T-cell (primary cell): ENCODE results near the gene DDX53. TPM values are rescaled to one million over a fixed set of nuclear protein-coding genes. Genes with fewer than 3 reads are reported as not detected.

Source experiments
- ATAC-seq, 4 experiments: fragments of 200-7000 bp in 3 of 4; fragments of 150-1000 bp in 1 of 4; cut with Tn5 transposase; replicated peaks in 1 of 4; 1 replicate in 3 of 4; 2 replicates in 1 of 4; pipeline ENCODE4 v1.10.0; 2021; ENCODE audit warnings: moderate library complexity in 3 of 4, mild to moderate bottlenecking in 2 of 4, moderate number of reproducible peaks in 1 of 4
- CTCF ChIA-PET, 2 donors: fragments of 300-600 bp; sonication (Branson Sonifier 250); formaldehyde crosslinking; loops; one replicate each; lab custom pipeline; 2022; ENCODE audit warnings: antibody characterized with exemption in 2 of 2; lab: Charles Lee
- POLR2A ChIA-PET, 2 donors: fragments of 300-600 bp; sonication (Branson Sonifier 250); formaldehyde crosslinking; loops; one replicate each; lab custom pipeline; 2022; ENCODE audit warnings: antibody characterized with exemption in 2 of 2; lab: Charles Lee
- DNase-seq, 35 experiments: peaks; one replicate each; pipeline versions ENCODE4 v3.0.0 to v3.0.0-alpha.2; 2013 to 2023
- H3K27ac ChIP-seq: one replicate; pipeline ENCODE4 v1.5.1; 2013; ENCODE audit warnings: low read length
- H3K27me3 ChIP-seq, 2 experiments: replicated peaks in 1 of 2; 1 replicate in 1 of 2; 2 replicates in 1 of 2; pipeline versions ENCODE4 v1.6.1 to v1.7.0; 2013; ENCODE audit warnings: low read length in 1 of 2, mixed read lengths in 1 of 2; ENCODE audit not compliant: control insufficient read depth in 2 of 2, insufficient read depth in 2 of 2; ENCODE audit errors: extremely low read depth in 1 of 2
- H3K36me3 ChIP-seq, 2 donors: 1 replicate in 1 of 2; 2 replicates in 1 of 2; pipeline versions ENCODE4 v1.6.1 to v1.7.0; 2013; ENCODE audit warnings: low read length in 1 of 2; ENCODE audit not compliant: control insufficient read depth in 2 of 2, insufficient read depth in 1 of 2; ENCODE audit errors: extremely low read depth in 1 of 2
- H3K4me1 ChIP-seq, 2 experiments: 1 replicate in 1 of 2; 2 replicates in 1 of 2; pipeline versions ENCODE4 v1.6.1 to v1.7.0; 2013; ENCODE audit warnings: low read length in 2 of 2, mixed read lengths in 1 of 2; ENCODE audit not compliant: insufficient read depth in 2 of 2, control insufficient read depth in 1 of 2; ENCODE audit errors: extremely low read depth in 1 of 2
- H3K4me3 ChIP-seq, 2 donors: 1 replicate in 1 of 2; 2 replicates in 1 of 2; pipeline versions ENCODE4 v1.5.1 to v1.7.0; 2013; ENCODE audit warnings: mild to moderate bottlenecking in 2 of 2, low read length in 1 of 2, moderate library complexity in 1 of 2; ENCODE audit not compliant: control insufficient read depth in 1 of 2; ENCODE audit errors: extremely low read depth in 1 of 2
- H3K9me3 ChIP-seq: 2 replicates; pipeline ENCODE4 v1.7.0; 2013
- H3K27ac Mint-ChIP-seq, 2 donors: one replicate each; pipeline ENCODE4 v1.8.0; 2020 to 2021; ENCODE audit warnings: mild to moderate bottlenecking in 2 of 2, mixed read lengths in 2 of 2
- H3K27me3 Mint-ChIP-seq, 2 donors: one replicate each; pipeline ENCODE4 v1.8.0; 2021 to 2022; ENCODE audit warnings: mixed read lengths in 2 of 2
- H3K36me3 Mint-ChIP-seq: one replicate; pipeline ENCODE4 v1.8.0; 2021; ENCODE audit warnings: mixed read lengths
- H3K4me1 Mint-ChIP-seq, 3 donors: one replicate each; pipeline ENCODE4 v1.8.0; 2020 to 2022; ENCODE audit warnings: mixed read lengths in 3 of 3, mild to moderate bottlenecking in 1 of 3
- H3K4me3 Mint-ChIP-seq, 3 donors: one replicate each; pipeline ENCODE4 v1.8.0; 2020 to 2022; ENCODE audit warnings: mild to moderate bottlenecking in 3 of 3, mixed read lengths in 3 of 3, moderate library complexity in 3 of 3
- H3K9me3 Mint-ChIP-seq, 3 donors: one replicate each; pipeline ENCODE4 v1.8.0; 2020 to 2022; ENCODE audit warnings: mixed read lengths in 3 of 3
- WGBS: methylation state at CpG from one replicate; pipeline ENCODE4 v1.1.5; 2013; ENCODE audit warnings: missing lambda C conversion rate; ENCODE audit not compliant: insufficient coverage; 5-methylcytosine and 5-hydroxymethylcytosine counted together
- total RNA-seq, 35 experiments: library from RNA in 6 of 35; stranded (reverse) in 6 of 35; fragments of 120-200 nt in 1 of 35; gene quantifications; one replicate each; pipeline versions ENCODE4 v1.2.1 to v1.2.4 and lab custom pipeline; 2013 to 2026

DDX53 gene
- total RNA-seq, 5 donors from 2014 or later (not counting 1 experiment from before 2014, with no cell fraction given) = not detected

DNA sequence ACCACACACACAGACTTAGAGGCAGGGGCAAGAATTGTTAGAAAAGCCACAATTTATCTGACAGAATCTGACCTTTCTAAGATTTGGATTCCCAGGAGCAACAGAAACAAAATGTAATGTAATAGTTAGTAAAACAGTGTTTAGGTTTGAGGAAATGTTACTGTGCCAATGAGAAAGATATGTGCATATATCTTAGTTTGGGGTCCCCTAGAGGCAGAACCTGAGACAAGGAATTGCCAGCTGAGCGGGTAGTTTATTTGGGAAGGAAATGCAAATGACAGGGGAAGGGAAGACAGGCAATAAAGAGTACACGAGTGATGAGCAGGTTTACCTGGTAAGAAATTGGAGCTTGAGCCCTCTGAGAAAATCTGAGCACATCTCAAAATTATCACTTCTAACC lies 31.3 kb upstream of the DDX53 start:
- H3K4me1 ChIP-seq = no peaks in the 10 kb centered on the region
- H3K27ac ChIP-seq = no peak overlapping the region
- WGBS = no CpG with 5 or more reads among the region's 2 CpGs
- ChIA-PET CTCF (no interaction called here), POLR2A (no interaction called here)
- H3K9me3 Mint-ChIP-seq = peaks cover 3 to 7% (median 5%) of the 10 kb centered on the region in 3 donors
- H3K4me3 Mint-ChIP-seq = no peak overlapping the region
- peaks cover 0 to 2% of the 10 kb centered on the region in 2 experiments for H3K27me3 ChIP-seq
- no peak overlapping the region for H3K27ac Mint-ChIP-seq
- H3K9me3 ChIP-seq = no peaks in the 10 kb centered on the region
- H3K36me3 ChIP-seq = no peaks in the 10 kb centered on the region
- H3K36me3 Mint-ChIP-seq = no peaks in the 10 kb centered on the region
- H3K4me1 Mint-ChIP-seq = no peaks in the 10 kb centered on the region
- DNase-seq = no peak
- no peak for ATAC-seq
- H3K27me3 Mint-ChIP-seq = peaks cover 0 to 11% of the 10 kb centered on the region in 2 donors
- no peak overlapping the region for H3K4me3 ChIP-seq

- Histone ChIP-seq H3K27me3 (peaks cover 0 to under 1% of the 10 kb centered on the region in 2 experiments), H3K36me3 (no peaks in the 10 kb centered on the region), H3K4me1 (no peaks in the 10 kb centered on the region), H3K27ac (no peak overlapping the region), H3K4me3 (no peak overlapping the region), H3K9me3 (no peaks in the 10 kb centered on the region)
- Mint-ChIP-seq H3K4me1 (no peaks in the 10 kb centered on the region), H3K4me3 (no peak overlapping the region), H3K9me3 (peaks cover 3 to 7% (median 5%) of the 10 kb centered on the region in 3 donors), H3K27ac (no peak overlapping the region), H3K27me3 (peaks cover 0 to 17% of the 10 kb centered on the region in 2 donors), H3K36me3 (no peaks in the 10 kb centered on the region)
- ChIA-PET CTCF (no interaction called here), POLR2A (no interaction called here)
- no peak for ATAC-seq
- WGBS = 0% methylated on average over 1 of the region's 1 CpG
- no peak for DNase-seq
Observed at GRCh38 chrX:22969411-22969810, 30.3 kb upstream of the DDX53 start.

DNA sequence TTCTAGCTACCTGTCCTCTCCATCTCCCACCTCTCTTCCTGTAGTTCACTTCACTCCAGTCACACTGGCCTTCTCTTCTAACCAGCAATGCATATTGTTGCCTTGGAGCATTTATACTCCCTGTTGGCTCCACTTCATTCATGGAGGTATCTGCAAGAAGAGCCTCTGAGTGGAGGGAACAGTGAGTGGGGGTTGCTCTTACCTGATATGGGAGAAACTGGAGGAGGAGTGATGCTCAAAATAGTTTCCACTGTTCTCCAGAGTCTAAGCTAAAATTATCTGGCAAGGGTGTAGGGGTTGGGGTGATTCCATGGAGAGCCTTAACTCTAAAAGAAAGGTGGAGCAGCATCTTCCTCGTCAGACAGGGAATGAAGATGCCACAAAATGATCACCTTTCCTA lies 28.9 kb upstream of the DDX53 start:
- Mint-ChIP-seq H3K4me3 (no peak overlapping the region), H3K36me3 (no peaks in the 10 kb centered on the region), H3K27ac (no peak overlapping the region), H3K9me3 (peaks cover 3 to 7% (median 5%) of the 10 kb centered on the region in 3 donors), H3K4me1 (no peaks in the 10 kb centered on the region), H3K27me3 (peaks cover 0 to 17% of the 10 kb centered on the region in 2 donors)
- H3K4me1 ChIP-seq = no peaks in the 10 kb centered on the region
- DNase-seq (no peak), ATAC-seq (no peak)
- no peak overlapping the region for H3K27ac ChIP-seq
- H3K27me3 ChIP-seq = no peaks in the 10 kb centered on the region
- no peak overlapping the region for H3K4me3 ChIP-seq
- WGBS = no CpG with 5 or more reads among the region's 1 CpG
- H3K36me3 ChIP-seq = no peaks in the 10 kb centered on the region
- POLR2A ChIA-PET = interaction anchor here in 1 of 2 donors (0.5 kb wide), 1 partner anchor 1043 kb away, joined by 3 read pairs; no protein-coding TSS in a partner anchor
- no peaks in the 10 kb centered on the region for H3K9me3 ChIP-seq
- CTCF ChIA-PET = no interaction called here

- DNase-seq (no peak), ATAC-seq (no peak)
- H3K27ac ChIP-seq = no peak overlapping the region
- no peak overlapping the region for H3K4me3 Mint-ChIP-seq
- H3K4me3 ChIP-seq = no peak overlapping the region
- peaks cover 0 to 14% of the 10 kb centered on the region in 2 donors for H3K27me3 Mint-ChIP-seq
- WGBS = no CpG with 5 or more reads among the region's 4 CpGs
- H3K36me3 ChIP-seq = no peaks in the 10 kb centered on the region
- no peaks in the 10 kb centered on the region for H3K4me1 ChIP-seq
- ChIA-PET CTCF (no interaction called here), POLR2A (no interaction called here)
- no peaks in the 10 kb centered on the region for H3K27me3 ChIP-seq
- peaks cover 0 to 10% (median 7%) of the 10 kb centered on the region in 3 donors for H3K9me3 Mint-ChIP-seq
- H3K27ac Mint-ChIP-seq = no peak overlapping the region
- H3K4me1 Mint-ChIP-seq = no peaks in the 10 kb centered on the region
- H3K36me3 Mint-ChIP-seq = no peaks in the 10 kb centered on the region
- H3K9me3 ChIP-seq = no peaks in the 10 kb centered on the region
Observed at GRCh38 chrX:22974616-22975015, 25.1 kb upstream of the DDX53 start.

- ChIA-PET POLR2A (no interaction called here), CTCF (no interaction called here)
- Mint-ChIP-seq H3K36me3 (no peaks in the 10 kb centered on the region), H3K27ac (no peak overlapping the region), H3K4me3 (no peak overlapping the region), H3K9me3 (peaks cover 0 to 10% (median 4%) of the 10 kb centered on the region in 3 donors), H3K27me3 (peaks cover 0 to 14% of the 10 kb centered on the region in 2 donors), H3K4me1 (no peaks in the 10 kb centered on the region)
- no peak for ATAC-seq
- WGBS = no CpG with 5 or more reads among the region's 1 CpG
- no peaks in the 10 kb centered on the region for H3K9me3 ChIP-seq
- no peak overlapping the region for H3K27ac ChIP-seq
- DNase-seq = no peak
- no peak overlapping the region for H3K4me3 ChIP-seq
- no peaks in the 10 kb centered on the region for H3K27me3 ChIP-seq
- H3K36me3 ChIP-seq = no peaks in the 10 kb centered on the region
- H3K4me1 ChIP-seq = no peaks in the 10 kb centered on the region
Observed at GRCh38 chrX:22975786-22976185, 24.0 kb upstream of the DDX53 start.

GRCh38 chrX:22985958-22986357 lies 13.8 kb upstream of the DDX53 start:
- WGBS = no CpG with 5 or more reads among the region's 2 CpGs
- no peak for ATAC-seq

GRCh38 chrX:22987452-22987851 lies 12.3 kb upstream of the DDX53 start:
- ATAC-seq = no peak
- DNase-seq = no peak
- H3K27me3 ChIP-seq = no peaks in the 10 kb centered on the region

More at GRCh38 chrX:22985958-22986357, 13.8 kb upstream of the DDX53 start:
- ChIA-PET CTCF (no interaction called here), POLR2A (interaction anchor here in 1 of 2 donors (0.7 kb wide), 1 partner anchor 35 kb away, joined by 3 read pairs; no protein-coding TSS in a partner anchor)
- Histone ChIP-seq H3K36me3 (no peaks in the 10 kb centered on the region), H3K4me1 (no peaks in the 10 kb centered on the region), H3K27ac (no peak overlapping the region), H3K27me3 (no peaks in the 10 kb centered on the region), H3K4me3 (no peak overlapping the region), H3K9me3 (no peaks in the 10 kb centered on the region)
- Mint-ChIP-seq H3K27ac (no peak overlapping the region), H3K4me3 (no peak overlapping the region), H3K9me3 (no peaks in the 10 kb centered on the region), H3K27me3 (peaks cover 0 to 18% of the 10 kb centered on the region in 2 donors), H3K4me1 (no peaks in the 10 kb centered on the region), H3K36me3 (no peaks in the 10 kb centered on the region)
- no peak for DNase-seq

More at GRCh38 chrX:22987452-22987851, 12.3 kb upstream of the DDX53 start:
- ChIA-PET CTCF (no interaction called here), POLR2A (no interaction called here)
- no peaks in the 10 kb centered on the region for H3K36me3 ChIP-seq
- Mint-ChIP-seq H3K27me3 (peaks cover 0 to 21% of the 10 kb centered on the region in 2 donors), H3K4me3 (no peak overlapping the region), H3K27ac (no peak overlapping the region), H3K9me3 (no peaks in the 10 kb centered on the region), H3K4me1 (no peaks in the 10 kb centered on the region), H3K36me3 (no peaks in the 10 kb centered on the region)
- H3K4me3 ChIP-seq = no peak overlapping the region
- no peak overlapping the region for H3K27ac ChIP-seq
- no peaks in the 10 kb centered on the region for H3K9me3 ChIP-seq
- H3K4me1 ChIP-seq = no peaks in the 10 kb centered on the region
- WGBS = no CpG with 5 or more reads among the region's 1 CpG
